IMR-90 (cell line): ENCODE measurements around the gene KRTAP3-2. TPM values are rescaled to one million over a fixed set of nuclear protein-coding genes. Genes with fewer than 3 reads are reported as not detected.

Source experiments
- ATAC-seq: fragments of 200-7000 bp; cut with Tn5 transposase; 2 replicates; pipeline ENCODE4 v1.9.1; 2020; ENCODE audit warnings: low read depth, mild to moderate bottlenecking, moderate library complexity
- BruUV-seq: library from RNA; stranded (reverse); fragments of 400-500 nt; replicated peaks from 2 replicates; lab custom pipeline; 2021; lab: Mats Ljungman, UMichigan
- CTCF ChIA-PET: fragments of 300-600 bp; formaldehyde crosslinking; extraction: SDS; loops from one replicate; lab custom pipeline; 2021; ENCODE audit warnings: antibody characterized with exemption; lab: Yijun Ruan, JAX
- POLR2A ChIA-PET: fragments of 300-600 bp; sonication (Branson Sonifier 250); formaldehyde crosslinking; loops from one replicate; lab custom pipeline; 2022; ENCODE audit warnings: antibody characterized with exemption; ENCODE audit not compliant: unreplicated experiment; lab: Charles Lee
- DNase-seq: peaks from one replicate; pipeline ENCODE4 v3.0.0; 2013
- H2AFZ ChIP-seq: replicated peaks from 2 replicates; pipeline ENCODE3; 2013; ENCODE audit warnings: low read length, mild to moderate bottlenecking; ENCODE audit not compliant: poor library complexity
- H2AK5ac ChIP-seq: 2 replicates; pipeline ENCODE4 v1.6.1; 2013; ENCODE audit warnings: low read depth, low read length, inconsistent platforms
- H2AK9ac ChIP-seq: replicated peaks from 2 replicates; pipeline ENCODE3; 2013; ENCODE audit warnings: mild to moderate bottlenecking, low read depth, low read length, moderate library complexity; ENCODE audit not compliant: poor library complexity
- H2BK120ac ChIP-seq: 2 replicates; pipeline ENCODE4 v1.6.1; 2013; ENCODE audit warnings: low read depth, low read length, inconsistent platforms
- H2BK15ac ChIP-seq: 3 replicates; pipeline ENCODE4 v1.6.1; 2013; ENCODE audit warnings: low read depth, low read length, inconsistent platforms
- H2BK20ac ChIP-seq: 2 replicates; pipeline ENCODE4 v1.6.1; 2013; ENCODE audit warnings: low read depth, mild to moderate bottlenecking, inconsistent platforms, low read length, moderate library complexity
- H2BK5ac ChIP-seq: 2 replicates; pipeline ENCODE4 v1.6.1; 2013; ENCODE audit warnings: mild to moderate bottlenecking, low read depth, low read length, inconsistent platforms; ENCODE audit not compliant: poor library complexity, severe bottlenecking
- H3K14ac ChIP-seq: replicated peaks from 2 replicates; pipeline ENCODE4 v1.6.1; 2013; ENCODE audit warnings: low read depth, low read length, inconsistent platforms
- H3K18ac ChIP-seq: 2 replicates; pipeline ENCODE4 v1.6.1; 2013; ENCODE audit warnings: low read depth, low read length, control low read depth
- H3K23ac ChIP-seq: 2 replicates; pipeline ENCODE4 v1.6.1; 2013; ENCODE audit warnings: low read depth, low read length, inconsistent platforms
- H3K27ac ChIP-seq: 2 replicates; pipeline ENCODE4 v1.5.1; 2013; ENCODE audit warnings: mild to moderate bottlenecking, control low read depth, low read length; ENCODE audit not compliant: insufficient read depth
- H3K27me3 ChIP-seq: 2 replicates; pipeline ENCODE4 v1.6.1; 2013; ENCODE audit warnings: low read length; ENCODE audit not compliant: control insufficient read depth, insufficient read depth
- H3K36me3 ChIP-seq: 2 replicates; pipeline ENCODE4 v1.6.1; 2013; ENCODE audit warnings: low read length, mixed read lengths; ENCODE audit not compliant: control insufficient read depth, insufficient read depth
- H3K4ac ChIP-seq: 2 replicates; pipeline ENCODE4 v1.6.1; 2013; ENCODE audit warnings: low read depth, low read length, inconsistent platforms
- H3K4me1 ChIP-seq: 2 replicates; pipeline ENCODE4 v1.6.1; 2013; ENCODE audit warnings: low read length, mixed read lengths; ENCODE audit not compliant: control insufficient read depth, insufficient read depth
- H3K4me2 ChIP-seq: 2 replicates; pipeline ENCODE4 v1.6.1; 2013; ENCODE audit warnings: low read depth, mild to moderate bottlenecking, control low read depth, low read length, moderate library complexity
- H3K4me3 ChIP-seq: 2 replicates; pipeline ENCODE4 v1.5.1; 2013; ENCODE audit warnings: low read depth, mild to moderate bottlenecking, control low read depth, low read length, moderate library complexity; ENCODE audit not compliant: insufficient read depth
- H3K56ac ChIP-seq: 2 replicates; pipeline ENCODE4 v1.6.1; 2013; ENCODE audit warnings: low read length, inconsistent platforms; ENCODE audit not compliant: insufficient read depth; ENCODE audit errors: extremely low read depth
- H3K79me1 ChIP-seq, 2 experiments: 2 replicates each; pipeline ENCODE4 v1.6.1; 2013; ENCODE audit warnings: low read length in 2 of 2, inconsistent platforms in 1 of 2, low read depth in 1 of 2
- H3K9ac ChIP-seq: 2 replicates; pipeline ENCODE4 v1.6.1; 2013; ENCODE audit warnings: low read depth, low read length, control low read depth
- H3K9me1 ChIP-seq: 2 replicates; pipeline ENCODE4 v1.6.1; 2013; ENCODE audit warnings: low read length, inconsistent platforms; ENCODE audit not compliant: insufficient read depth
- H3K9me3 ChIP-seq: 2 replicates; pipeline ENCODE4 v1.6.1; 2013; ENCODE audit warnings: low read length; ENCODE audit not compliant: control insufficient read depth, insufficient read depth
- H4K20me1 ChIP-seq: 2 replicates; pipeline ENCODE4 v1.6.1; 2013; ENCODE audit warnings: low read length, inconsistent platforms; ENCODE audit not compliant: insufficient read depth
- H4K5ac ChIP-seq: 2 replicates; pipeline ENCODE4 v1.6.1; 2013; ENCODE audit warnings: mild to moderate bottlenecking, low read depth, low read length, control low read depth
- H4K8ac ChIP-seq, 2 experiments: 2 replicates each; pipeline ENCODE4 v1.6.1; 2013; ENCODE audit warnings: low read depth in 2 of 2, low read length in 2 of 2, control low read depth in 1 of 2, inconsistent platforms in 1 of 2
- H4K91ac ChIP-seq: 2 replicates; pipeline ENCODE4 v1.6.1; 2013; ENCODE audit warnings: low read depth, low read length, inconsistent platforms; ENCODE audit not compliant: insufficient read depth
- BHLHE40 ChIP-seq: fragments of 150-350 bp; IDR thresholded peaks from 2 replicates; pipeline ENCODE4 v1.6.1; 2016; ENCODE audit warnings: mild to moderate bottlenecking, low read depth, low read length
- CEBPB ChIP-seq: IDR thresholded peaks from 2 replicates; pipeline ENCODE4 v1.6.1; 2012; ENCODE audit warnings: low read depth, low read length, improper control_type of control experiment
- CTCF ChIP-seq: conservative IDR thresholded peaks from 2 replicates; pipeline ENCODE4 v1.5.1; 2012; ENCODE audit warnings: mild to moderate bottlenecking, low read depth, low read length, improper control_type of control experiment
- ELK1 ChIP-seq: fragments of 150-350 bp; IDR thresholded peaks from 2 replicates; pipeline ENCODE4 v1.6.1; 2016; ENCODE audit warnings: low read depth, mild to moderate bottlenecking, low read length, moderate library complexity, borderline replicate concordance
- FOS ChIP-seq: fragments of 150-350 bp; IDR thresholded peaks from 2 replicates; pipeline ENCODE4 v1.6.1; 2016; ENCODE audit warnings: low read depth, low read length
- MAFK ChIP-seq: IDR thresholded peaks from 2 replicates; pipeline ENCODE4 v1.6.1; 2012; ENCODE audit warnings: low read depth, low read length, improper control_type of control experiment
- MAZ ChIP-seq: IDR thresholded peaks from 2 replicates; pipeline ENCODE4 v1.6.1; 2012; ENCODE audit warnings: low read depth, mild to moderate bottlenecking, low read length, improper control_type of control experiment, moderate library complexity, borderline replicate concordance
- MXI1 ChIP-seq: IDR thresholded peaks from 2 replicates; pipeline ENCODE4 v1.6.1; 2012; ENCODE audit warnings: low read depth, mild to moderate bottlenecking, low read length, moderate library complexity, borderline replicate concordance
- NFE2L2 ChIP-seq: fragments of 150-350 bp; IDR thresholded peaks from 2 replicates; pipeline ENCODE4 v1.6.1; 2016; ENCODE audit warnings: low read depth, mild to moderate bottlenecking, low read length
- POLR2A ChIP-seq: IDR thresholded peaks from 2 replicates; pipeline ENCODE4 v1.6.1; 2012; ENCODE audit warnings: mild to moderate bottlenecking, low read depth, low read length
- RAD21 ChIP-seq: IDR thresholded peaks from 2 replicates; pipeline ENCODE4 v1.6.1; 2012; ENCODE audit warnings: low read length, improper control_type of control experiment
- RFX5 ChIP-seq: IDR thresholded peaks from 2 replicates; pipeline ENCODE4 v1.8.0; 2012; ENCODE audit warnings: low read depth, mild to moderate bottlenecking, low read length, moderate library complexity
- USF2 ChIP-seq: fragments of 150-350 bp; IDR thresholded peaks from 2 replicates; pipeline ENCODE4 v1.6.1; 2017; ENCODE audit warnings: mild to moderate bottlenecking, antibody characterized with exemption, low read length, low read depth
- WGBS, 2 experiments: methylation state at CpG; one replicate each; pipeline versions ENCODE4 v1.1.5 to v1.1.7; 2013; ENCODE audit warnings: missing lambda C conversion rate in 2 of 2; ENCODE audit not compliant: insufficient read length in 1 of 2; ENCODE audit errors: extremely low coverage in 2 of 2; 5-methylcytosine and 5-hydroxymethylcytosine counted together
- dilution Hi-C: fragments of 300-500 bp; cut with HindIII; formaldehyde crosslinking; loops from one replicate; pipeline ENCODE4 v1.14.3; 2018; ENCODE audit warnings: low sequenced_read_pairs; ENCODE audit not compliant: unreplicated experiment
- in situ Hi-C: fragments of 300-500 bp; cut with MboI; formaldehyde crosslinking; loops from 3 replicates; pipeline ENCODE4 v1.14.3; 2019; ENCODE audit warnings: low sequenced_read_pairs, inconsistent platforms, mixed read lengths
- intact Hi-C: fragments of 100-400 bp; cut with micrococcal nuclease; formaldehyde crosslinking; loops from 2 replicates; pipeline ENCODE4 v1.10.0; 2022
- polyA plus RNA-seq, 3 experiments: library from polyadenylated mRNA; depleted of rRNA; stranded (reverse); fragments of >200 nt; gene quantifications; 2 replicates each; pipeline ENCODE4 v1.2.3, GENCODE V29; 2012; ENCODE audit warnings: low replicate concordance in 1 of 3
- total RNA-seq: library from RNA; depleted of rRNA; stranded (reverse); fragments of >200 nt; gene quantifications from 2 replicates; pipeline ENCODE4 v1.2.3, GENCODE V29; 2012

KRTAP3-2 gene
- total and polyA plus RNA-seq, 2 of the 4 experiments (the other 2 are of a cell fraction), result not detected

GRCh38 chr17:40997361-40997760, 2.3 kb downstream of the KRTAP3-2 start:
- CTCF ChIA-PET, result no interaction called here
- BruUV-seq, result no TSS peak
- Histone ChIP-seq H3K9me3 (no peaks in the 10 kb centered on the region), H2BK120ac (no peak overlapping the region), H3K27me3 (no peaks in the 10 kb centered on the region), H3K4me1 (no peaks in the 10 kb centered on the region), H4K91ac (no peak overlapping the region), H3K36me3 (no peaks in the 10 kb centered on the region), H3K27ac (no peak overlapping the region), H3K4me3 (no peak overlapping the region), H2BK15ac (no peak overlapping the region), H2BK5ac (no peak overlapping the region), H2AK9ac (no peak overlapping the region), H3K4ac (no peak overlapping the region), H4K5ac (no peak overlapping the region), H3K14ac (no peak overlapping the region), H2BK20ac (no peak overlapping the region), H2AK5ac (no peak overlapping the region), H3K9ac (no peak overlapping the region), H3K56ac (no peak overlapping the region), H3K79me1 (no peaks in the 10 kb centered on the region), H4K20me1 (no peaks in the 10 kb centered on the region), H4K8ac (no peak overlapping the region), H3K18ac (no peak overlapping the region), H2AFZ (no peak overlapping the region), H3K23ac (no peak overlapping the region), H3K4me2 (no peak overlapping the region), H3K9me1 (no peaks in the 10 kb centered on the region)
- TF ChIP-seq MAZ (no peak), NFE2L2 (no peak), ELK1 (no peak), POLR2A (no peak), USF2 (no peak), FOS (no peak), RFX5 (no peak), CEBPB (no peak), MXI1 (no peak), CTCF (no peak), BHLHE40 (no peak), RAD21 (no peak), MAFK (no peak)
- 35% methylated on average over 2 of the region's 2 CpGs; no CpG with 5 or more reads in 1 of the 2 experiments for WGBS, 2 experiments
- ATAC-seq, result no peak
- dilution Hi-C loops (no loop called here), in situ Hi-C loops (no loop called here), intact Hi-C loops (no loop called here)
- POLR2A ChIA-PET, result no interaction called here
- no peak for DNase-seq
